Activated T-helper 1 cell treated with anti-CD3 and anti-CD28 coated beads, Interleukin-12 subunit alpha, Interleukin-12 subunit beta, Interleukin-2, Interleukin-4 antibody, amounts not matched to agents 30 ng/mL and 10 ng/mL and 1 ng/mL, durations not matched to agents 14 hours and 24 hours and 36 hours (primary cell): ENCODE data around the gene MKRN2. TPM values are rescaled to one million over a fixed set of nuclear protein-coding genes. Genes with fewer than 3 reads are reported as not detected.

Experiments used
- DNase-seq: peaks from one replicate; pipeline ENCODE4 v3.0.0; 2021; ENCODE audit warnings: low spot score
- H3K27ac Mint-ChIP-seq: one replicate; pipeline ENCODE4 v1.8.0; 2021; ENCODE audit warnings: mild to moderate bottlenecking, mixed read lengths
- H3K27me3 Mint-ChIP-seq: one replicate; pipeline ENCODE4 v1.8.0; 2022; ENCODE audit warnings: mild to moderate bottlenecking, moderate library complexity, mixed read lengths; ENCODE audit not compliant: insufficient read depth
- H3K36me3 Mint-ChIP-seq: one replicate; pipeline ENCODE4 v1.8.0; 2021; ENCODE audit warnings: low read depth, mixed read lengths
- H3K4me1 Mint-ChIP-seq: one replicate; pipeline ENCODE4 v1.8.0; 2021; ENCODE audit warnings: low read depth, mixed read lengths
- H3K4me3 Mint-ChIP-seq: one replicate; pipeline ENCODE4 v1.8.0; 2021; ENCODE audit warnings: mild to moderate bottlenecking, moderate library complexity, mixed read lengths
- H3K9me3 Mint-ChIP-seq: one replicate; pipeline ENCODE4 v1.8.0; 2021; ENCODE audit warnings: mixed read lengths
- intact Hi-C: fragments of 100-400 bp; cut with micrococcal nuclease; formaldehyde crosslinking; loops from one replicate; pipeline ENCODE4 v1.15.1; 2024
- total RNA-seq: library from RNA; stranded (reverse); gene quantifications from 2 replicates; pipeline ENCODE4 v1.2.3, GENCODE V29; 2022

MKRN2 gene, protein sequence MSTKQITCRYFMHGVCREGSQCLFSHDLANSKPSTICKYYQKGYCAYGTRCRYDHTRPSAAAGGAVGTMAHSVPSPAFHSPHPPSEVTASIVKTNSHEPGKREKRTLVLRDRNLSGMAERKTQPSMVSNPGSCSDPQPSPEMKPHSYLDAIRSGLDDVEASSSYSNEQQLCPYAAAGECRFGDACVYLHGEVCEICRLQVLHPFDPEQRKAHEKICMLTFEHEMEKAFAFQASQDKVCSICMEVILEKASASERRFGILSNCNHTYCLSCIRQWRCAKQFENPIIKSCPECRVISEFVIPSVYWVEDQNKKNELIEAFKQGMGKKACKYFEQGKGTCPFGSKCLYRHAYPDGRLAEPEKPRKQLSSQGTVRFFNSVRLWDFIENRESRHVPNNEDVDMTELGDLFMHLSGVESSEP
- 28.5 and 28.6 TPM in 2 replicates for total RNA-seq

DNA sequence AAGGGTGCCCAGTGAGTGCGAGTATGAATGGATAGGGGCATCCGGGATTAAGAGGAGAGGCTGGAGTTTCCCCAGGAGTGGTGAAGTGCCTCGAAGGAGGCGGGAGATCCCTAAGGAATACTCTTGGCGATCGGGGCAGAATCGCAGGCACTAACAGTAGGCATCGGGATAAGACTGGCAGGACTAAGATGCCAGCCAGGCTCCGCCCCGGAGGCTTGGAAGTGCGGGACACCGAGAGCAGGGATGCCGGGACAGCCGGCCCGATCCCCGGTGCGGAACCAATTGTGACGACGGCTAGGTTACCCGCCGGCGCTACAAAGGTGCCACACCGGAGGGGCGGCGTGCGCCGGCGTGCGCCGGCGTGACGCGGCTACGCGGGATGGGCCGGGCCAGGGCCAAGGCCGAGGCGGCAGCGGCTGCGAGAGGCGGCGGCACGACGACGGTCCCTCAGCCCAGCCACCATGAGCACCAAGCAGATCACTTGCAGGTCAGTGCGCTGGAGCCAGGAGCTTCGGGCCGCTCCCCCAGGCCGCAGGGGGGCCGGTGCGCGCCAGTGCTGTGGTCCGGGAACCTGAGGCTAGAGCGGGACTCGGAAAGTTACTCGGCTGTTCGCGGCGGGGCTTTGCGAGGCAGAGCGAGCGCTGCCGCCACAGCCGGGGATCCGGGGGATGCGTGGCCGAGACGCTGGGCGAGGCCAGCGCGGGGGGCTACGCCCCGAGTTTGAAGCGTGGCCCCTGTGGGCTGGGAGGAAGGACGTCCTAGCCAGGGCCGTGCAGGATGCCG is at the start of gene MKRN2:
TSS of gene MKRN2 (plus strand) at position 398 of the 783 bp plus-strand sequence. CDS start at position 462, 64 bp downstream.
- Mint-ChIP-seq H3K4me3 (peak within 1 kb of the TSS; percentile 91), H3K4me1 (peaks cover 67% of the 10 kb centered on the region), H3K27ac (peak within 1 kb of the TSS; percentile 88), H3K36me3 (peaks cover 2% of the 10 kb centered on the region), H3K27me3 (peaks cover 27% of the 10 kb centered on the region), H3K9me3 (no peaks in the 10 kb centered on the region)
- intact Hi-C loops = loop anchor here (1.0 to 5.0 kb wide), 5 partner anchors 73 to 1620 kb away; partner anchors contain the start of genes LSM3, RAF1, RPL32 and TAMM41
- DNase-seq = peak; percentile 79

DNA sequence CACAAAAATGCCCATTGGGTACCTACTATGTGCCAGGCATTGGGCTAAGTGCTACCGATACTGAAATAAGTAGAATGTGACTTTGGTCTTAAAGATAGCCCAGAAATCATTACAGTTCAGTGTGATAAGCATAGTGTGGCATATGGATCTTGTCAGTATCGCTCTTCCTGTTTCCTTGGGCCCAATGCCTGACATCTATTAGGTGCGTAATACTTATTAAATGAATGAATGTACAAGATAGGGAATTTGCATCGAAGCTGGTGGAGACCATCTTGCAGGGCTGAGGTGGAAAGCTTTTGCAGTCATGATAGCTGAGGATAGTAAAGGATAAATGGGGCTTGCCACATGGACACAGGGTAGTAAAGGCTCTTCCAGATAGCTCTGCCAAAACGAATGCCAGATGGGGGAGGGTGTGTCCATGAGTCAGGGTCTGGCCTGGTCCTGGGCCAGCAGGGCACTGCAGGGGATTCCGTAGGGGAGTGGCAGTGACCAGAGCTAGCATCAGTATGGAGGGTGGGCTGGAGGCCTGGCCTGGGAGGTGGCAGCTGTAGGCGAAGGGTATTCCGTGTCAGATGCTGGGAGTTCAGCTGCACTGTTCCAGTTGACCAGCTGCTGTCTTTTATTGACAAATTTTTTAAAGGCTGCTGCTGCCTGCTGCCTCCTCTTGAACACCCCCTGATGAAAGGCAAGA is 49.2 kb upstream of the MKRN2 start:
- Mint-ChIP-seq H3K4me1 (no peaks in the 10 kb centered on the region), H3K27ac (no peak overlapping the region), H3K36me3 (peaks cover 21% of the 10 kb centered on the region), H3K27me3 (no peaks in the 10 kb centered on the region), H3K4me3 (no peak overlapping the region), H3K9me3 (no peaks in the 10 kb centered on the region)
- intact Hi-C loops = no loop called here
- DNase-seq = no peak

DNA sequence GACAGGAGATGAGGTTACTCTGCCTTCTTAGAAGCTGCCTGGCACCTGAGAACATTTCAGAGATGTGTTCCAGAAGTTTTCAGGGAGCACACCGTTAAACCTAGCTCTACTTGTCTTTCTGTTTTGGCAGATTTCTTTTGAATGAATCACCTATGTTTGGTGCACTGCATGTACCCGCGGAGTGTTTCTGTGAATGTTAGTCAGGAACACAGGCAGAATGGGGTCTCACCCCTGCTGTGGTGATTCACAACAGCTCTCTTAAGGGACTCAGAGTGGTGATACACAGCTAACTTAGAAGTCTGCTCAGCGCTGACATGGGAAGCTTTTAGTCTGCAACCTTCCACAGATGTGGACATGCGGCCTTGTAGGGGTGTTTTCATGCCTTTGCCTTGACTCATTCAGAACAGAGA is 48.6 kb upstream of the MKRN2 start:
- H3K9me3 Mint-ChIP-seq = no peaks in the 10 kb centered on the region
- H3K4me3 Mint-ChIP-seq = no peak overlapping the region

DNA sequence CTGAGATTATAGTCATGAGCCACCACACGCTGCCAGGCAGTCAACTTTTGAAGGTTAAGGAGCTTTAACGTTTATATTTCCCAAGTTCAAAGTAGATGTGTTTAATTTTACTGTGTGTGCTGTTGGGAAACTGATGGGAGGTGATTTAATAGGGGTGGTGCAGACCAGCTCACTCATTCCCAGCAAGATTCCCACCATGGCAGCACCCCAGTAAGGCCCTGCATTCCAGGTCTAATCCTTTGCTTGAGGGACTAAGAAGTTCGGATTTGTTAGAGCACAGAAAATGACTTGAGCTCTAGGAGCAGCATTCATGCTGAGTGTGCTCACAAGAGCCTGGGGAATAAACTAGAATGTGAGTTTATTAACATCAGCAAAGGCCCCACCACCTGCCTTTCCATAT is 47.4 kb upstream of the MKRN2 start:
- no peak for DNase-seq
- Mint-ChIP-seq H3K27me3 (no peaks in the 10 kb centered on the region), H3K4me1 (no peaks in the 10 kb centered on the region), H3K27ac (no peak overlapping the region), H3K4me3 (no peak overlapping the region), H3K9me3 (no peaks in the 10 kb centered on the region), H3K36me3 (peaks cover 13% of the 10 kb centered on the region)
- intact Hi-C loops = no loop called here

More for the DNA sequence above, 48.6 kb upstream of the MKRN2 start:
- DNase-seq = no peak
- H3K27ac Mint-ChIP-seq = no peak overlapping the region
- H3K36me3 Mint-ChIP-seq = peaks cover 18% of the 10 kb centered on the region
- intact Hi-C loops = no loop called here
- no peaks in the 10 kb centered on the region for H3K27me3 Mint-ChIP-seq
- no peaks in the 10 kb centered on the region for H3K4me1 Mint-ChIP-seq

DNA sequence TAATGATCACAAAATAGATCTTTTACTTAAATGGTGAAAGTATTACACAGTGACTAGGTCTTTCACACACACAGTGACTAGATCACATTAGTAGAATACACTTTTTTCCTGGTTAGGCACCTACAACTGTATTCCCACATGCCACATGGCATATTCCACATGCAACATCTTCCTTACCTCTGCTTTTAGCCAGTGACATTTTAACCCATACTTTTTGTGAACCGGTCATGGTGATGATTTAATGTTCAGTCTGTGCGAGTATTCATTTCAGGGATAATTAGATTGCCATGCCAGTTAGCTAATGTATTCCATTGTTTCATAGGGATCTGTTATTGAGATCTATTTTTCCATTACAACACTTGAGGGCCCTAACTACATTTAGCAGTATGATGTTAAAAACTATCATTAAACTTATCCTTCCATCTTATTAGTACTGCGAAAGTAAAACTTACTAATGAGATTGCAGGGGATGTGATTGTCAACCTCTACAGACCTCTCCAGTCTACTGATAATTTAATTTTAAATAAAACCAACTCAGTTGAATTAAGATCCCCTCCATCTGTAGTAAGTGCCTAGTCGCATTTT is 44.3 kb upstream of the MKRN2 start:
- H3K4me3 Mint-ChIP-seq = no peak overlapping the region
- H3K9me3 Mint-ChIP-seq = no peaks in the 10 kb centered on the region
- no peaks in the 10 kb centered on the region for H3K27me3 Mint-ChIP-seq
- intact Hi-C loops = no loop called here
- no peak overlapping the region for H3K27ac Mint-ChIP-seq
- H3K4me1 Mint-ChIP-seq = no peaks in the 10 kb centered on the region
- DNase-seq = no peak
- H3K36me3 Mint-ChIP-seq = peaks cover 8% of the 10 kb centered on the region

DNA sequence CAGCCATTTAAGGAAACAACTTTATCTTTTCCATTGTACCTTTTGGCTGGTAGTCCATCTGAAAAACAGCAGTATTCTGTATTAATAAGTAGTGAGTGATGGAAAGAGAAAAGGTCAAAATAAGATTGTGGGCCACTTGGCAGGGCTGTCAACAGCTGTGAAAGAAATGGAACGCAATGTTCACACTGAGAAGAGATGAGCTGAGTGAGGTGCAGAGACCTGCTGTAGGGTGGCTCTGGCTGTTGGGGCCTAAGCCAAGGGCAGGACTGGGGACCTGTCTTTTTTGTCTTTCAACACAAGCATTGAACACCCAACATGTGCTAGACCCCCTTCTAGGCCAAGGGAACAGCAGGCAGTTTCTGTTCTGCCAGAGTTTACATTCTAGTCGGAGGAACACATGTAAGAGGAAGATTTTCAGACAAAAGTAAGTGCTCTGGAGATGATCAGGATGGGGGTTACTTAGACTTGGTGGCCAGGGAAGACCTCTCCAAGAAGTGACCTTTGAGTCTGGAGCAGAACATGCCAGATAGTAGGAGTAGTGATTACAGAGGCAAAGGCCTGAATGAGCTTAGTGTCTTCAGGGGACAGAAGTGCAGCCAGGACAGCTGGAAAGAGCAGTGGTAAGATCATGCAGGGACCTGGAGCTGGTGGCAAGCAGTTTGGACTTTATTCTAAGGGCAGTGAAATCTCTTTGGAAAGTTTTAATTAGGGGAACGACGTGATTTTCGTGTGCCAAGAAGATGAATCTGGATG is 43.0 kb upstream of the MKRN2 start:
- H3K4me3 Mint-ChIP-seq = no peak overlapping the region
- intact Hi-C loops = no loop called here
- no peaks in the 10 kb centered on the region for H3K27me3 Mint-ChIP-seq
- peaks cover 6% of the 10 kb centered on the region for H3K36me3 Mint-ChIP-seq
- no peaks in the 10 kb centered on the region for H3K4me1 Mint-ChIP-seq
- no peak overlapping the region for H3K27ac Mint-ChIP-seq
- H3K9me3 Mint-ChIP-seq = no peaks in the 10 kb centered on the region
- no peak for DNase-seq

DNA sequence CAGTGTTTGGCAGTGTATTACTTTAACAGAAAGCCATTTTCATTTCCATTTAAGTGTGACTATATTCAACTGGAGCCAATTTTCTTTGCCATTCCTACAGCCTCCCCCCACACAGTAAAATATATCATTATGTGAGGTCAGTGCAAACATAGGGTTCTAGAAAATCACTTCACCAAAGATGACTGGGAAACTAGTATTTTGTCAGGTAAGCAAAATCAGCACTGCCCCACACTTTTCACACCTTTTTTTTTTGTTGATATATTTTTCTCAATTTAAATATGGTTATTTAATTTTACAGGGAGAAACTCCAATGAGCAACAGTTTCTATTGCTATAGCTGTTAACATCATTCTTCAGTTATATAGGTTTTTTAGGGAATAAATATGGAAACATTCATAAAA is 41.3 kb upstream of the MKRN2 start:
- intact Hi-C loops = no loop called here
- Mint-ChIP-seq H3K4me1 (no peaks in the 10 kb centered on the region), H3K27ac (no peak overlapping the region), H3K36me3 (peaks cover 3% of the 10 kb centered on the region), H3K9me3 (no peaks in the 10 kb centered on the region), H3K27me3 (no peaks in the 10 kb centered on the region), H3K4me3 (no peak overlapping the region)
- DNase-seq = no peak

DNA sequence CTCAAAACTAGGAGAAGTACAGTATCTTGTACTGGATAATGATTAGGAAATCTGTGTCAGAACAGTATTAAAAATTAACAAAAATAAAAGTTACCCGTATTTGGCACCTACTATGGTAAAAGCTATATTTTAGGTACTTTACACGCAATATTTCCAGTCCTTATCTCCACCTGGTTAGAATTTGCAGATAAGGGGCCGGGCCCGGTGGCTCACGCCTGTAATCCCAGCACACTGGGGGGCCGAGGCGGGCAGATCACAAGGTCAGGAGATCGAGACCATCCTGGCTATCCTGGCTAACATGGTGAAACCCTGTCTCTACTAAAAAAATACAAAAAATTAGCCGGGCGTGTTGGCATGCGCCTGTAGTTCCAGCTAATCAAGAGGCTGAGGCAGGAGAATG is 40.0 kb upstream of the MKRN2 start:
- H3K36me3 Mint-ChIP-seq = peaks cover 9% of the 10 kb centered on the region
- H3K9me3 Mint-ChIP-seq = no peaks in the 10 kb centered on the region
- H3K27ac Mint-ChIP-seq = no peak overlapping the region
- H3K4me3 Mint-ChIP-seq = no peak overlapping the region
- no peaks in the 10 kb centered on the region for H3K4me1 Mint-ChIP-seq
- intact Hi-C loops = no loop called here
- no peak for DNase-seq
- no peaks in the 10 kb centered on the region for H3K27me3 Mint-ChIP-seq

DNA sequence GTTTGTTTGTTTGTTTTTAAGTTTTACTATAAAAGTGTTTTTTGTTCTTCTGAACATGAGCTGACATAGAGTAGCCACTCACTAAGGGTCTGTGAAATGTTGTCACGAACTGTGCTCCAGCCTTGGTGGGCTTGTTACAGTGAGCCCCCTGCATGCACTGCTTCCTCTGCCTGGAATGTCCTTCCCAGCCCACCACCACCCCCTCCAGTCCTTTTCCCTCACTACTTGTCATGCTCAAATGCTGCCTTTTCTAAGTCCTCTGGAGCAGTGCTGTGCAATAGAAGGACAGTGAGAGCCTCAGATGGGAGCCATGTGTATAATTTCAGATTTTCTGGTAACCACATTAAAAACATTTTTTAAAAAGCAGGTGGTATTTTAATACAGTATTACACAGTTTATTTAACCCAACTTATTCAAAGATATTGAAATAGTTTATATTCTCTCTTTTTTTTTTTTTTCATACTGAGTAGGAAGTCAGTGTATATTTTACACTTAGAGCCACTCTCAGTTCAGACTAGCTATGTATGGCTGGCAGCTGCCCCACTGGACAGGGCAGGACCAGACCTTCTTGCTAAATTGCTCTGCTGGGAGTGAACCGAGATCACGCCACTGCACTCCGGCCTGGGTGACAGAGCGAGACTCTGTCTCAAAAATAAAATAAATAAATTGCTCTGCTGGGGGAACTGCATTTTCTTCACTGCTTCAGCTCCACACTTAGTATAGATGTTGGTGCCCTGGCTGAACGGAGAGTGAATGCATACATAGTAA is 38.4 kb upstream of the MKRN2 start:
- Mint-ChIP-seq H3K36me3 (peaks cover 13% of the 10 kb centered on the region), H3K4me1 (no peaks in the 10 kb centered on the region)
- intact Hi-C loops = no loop called here

DNA sequence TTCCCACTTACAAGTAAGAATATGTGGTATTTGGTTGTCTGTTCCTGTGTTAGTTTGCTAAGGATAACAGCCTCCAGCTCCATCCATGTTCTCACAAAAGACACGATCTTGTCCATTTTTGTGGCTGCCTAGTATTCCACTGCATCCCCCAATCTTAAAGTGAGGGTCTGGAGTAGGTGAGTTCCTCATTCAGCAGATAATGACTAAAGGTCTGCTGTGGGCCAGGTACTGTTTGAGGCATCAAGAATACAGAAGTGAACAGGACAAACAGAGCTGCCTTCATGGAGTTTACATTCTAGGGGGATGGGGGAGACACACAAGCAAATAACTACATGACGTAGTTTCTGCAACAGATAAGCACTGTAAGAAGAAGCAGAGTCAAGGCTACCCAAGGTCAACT is 35.9 kb upstream of the MKRN2 start:
- Mint-ChIP-seq H3K4me1 (no peaks in the 10 kb centered on the region), H3K27me3 (no peaks in the 10 kb centered on the region), H3K27ac (no peak overlapping the region), H3K9me3 (no peaks in the 10 kb centered on the region), H3K4me3 (no peak overlapping the region), H3K36me3 (peaks cover 11% of the 10 kb centered on the region)
- DNase-seq = no peak
- intact Hi-C loops = no loop called here

More for the DNA sequence above, 38.4 kb upstream of the MKRN2 start:
- no peak overlapping the region for H3K27ac Mint-ChIP-seq
- H3K27me3 Mint-ChIP-seq = no peaks in the 10 kb centered on the region
- no peak for DNase-seq
- H3K9me3 Mint-ChIP-seq = no peaks in the 10 kb centered on the region
- no peak overlapping the region for H3K4me3 Mint-ChIP-seq

DNA sequence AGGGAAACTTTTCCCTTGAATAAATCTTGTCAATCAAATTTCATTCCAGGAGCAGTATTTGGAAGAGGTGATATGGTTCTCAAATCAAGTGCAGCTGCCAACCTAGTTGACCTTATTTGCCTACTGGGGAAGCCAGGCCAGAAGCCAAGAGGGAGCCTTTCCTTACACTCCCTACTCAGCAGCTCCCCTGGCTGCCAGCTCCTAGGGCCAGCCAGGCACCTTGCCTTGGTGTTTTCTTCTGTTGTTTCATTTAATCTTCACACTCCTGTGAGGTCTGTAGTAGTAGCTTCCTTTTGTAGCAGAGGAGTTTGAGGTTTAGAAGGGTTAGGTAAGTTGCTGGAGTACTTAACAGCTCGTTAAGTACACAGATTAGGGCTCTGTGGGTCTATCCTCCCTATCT is 34.2 kb upstream of the MKRN2 start:
- H3K4me3 Mint-ChIP-seq = no peak overlapping the region
- H3K4me1 Mint-ChIP-seq = no peaks in the 10 kb centered on the region
- intact Hi-C loops = no loop called here
- peaks cover 16% of the 10 kb centered on the region for H3K36me3 Mint-ChIP-seq
- H3K27me3 Mint-ChIP-seq = no peaks in the 10 kb centered on the region
- no peaks in the 10 kb centered on the region for H3K9me3 Mint-ChIP-seq
- no peak overlapping the region for H3K27ac Mint-ChIP-seq
- no peak for DNase-seq
